Activated CD4-positive, alpha-beta T cell treated with anti-CD3 and anti-CD28 coated beads for 24 hours (primary cell): ENCODE results near the gene EXOC5.
A peak's percentile ranks its signal among the peaks of the same experiment; 100 is the strongest.

Experiments
- DNase-seq, 2 donors: peaks; one replicate each; pipeline ENCODE4 v3.0.0-alpha.2; 2020; ENCODE audit warnings: low read depth in 2 of 2

EXOC5 gene, protein sequence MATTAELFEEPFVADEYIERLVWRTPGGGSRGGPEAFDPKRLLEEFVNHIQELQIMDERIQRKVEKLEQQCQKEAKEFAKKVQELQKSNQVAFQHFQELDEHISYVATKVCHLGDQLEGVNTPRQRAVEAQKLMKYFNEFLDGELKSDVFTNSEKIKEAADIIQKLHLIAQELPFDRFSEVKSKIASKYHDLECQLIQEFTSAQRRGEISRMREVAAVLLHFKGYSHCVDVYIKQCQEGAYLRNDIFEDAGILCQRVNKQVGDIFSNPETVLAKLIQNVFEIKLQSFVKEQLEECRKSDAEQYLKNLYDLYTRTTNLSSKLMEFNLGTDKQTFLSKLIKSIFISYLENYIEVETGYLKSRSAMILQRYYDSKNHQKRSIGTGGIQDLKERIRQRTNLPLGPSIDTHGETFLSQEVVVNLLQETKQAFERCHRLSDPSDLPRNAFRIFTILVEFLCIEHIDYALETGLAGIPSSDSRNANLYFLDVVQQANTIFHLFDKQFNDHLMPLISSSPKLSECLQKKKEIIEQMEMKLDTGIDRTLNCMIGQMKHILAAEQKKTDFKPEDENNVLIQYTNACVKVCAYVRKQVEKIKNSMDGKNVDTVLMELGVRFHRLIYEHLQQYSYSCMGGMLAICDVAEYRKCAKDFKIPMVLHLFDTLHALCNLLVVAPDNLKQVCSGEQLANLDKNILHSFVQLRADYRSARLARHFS

DNA sequence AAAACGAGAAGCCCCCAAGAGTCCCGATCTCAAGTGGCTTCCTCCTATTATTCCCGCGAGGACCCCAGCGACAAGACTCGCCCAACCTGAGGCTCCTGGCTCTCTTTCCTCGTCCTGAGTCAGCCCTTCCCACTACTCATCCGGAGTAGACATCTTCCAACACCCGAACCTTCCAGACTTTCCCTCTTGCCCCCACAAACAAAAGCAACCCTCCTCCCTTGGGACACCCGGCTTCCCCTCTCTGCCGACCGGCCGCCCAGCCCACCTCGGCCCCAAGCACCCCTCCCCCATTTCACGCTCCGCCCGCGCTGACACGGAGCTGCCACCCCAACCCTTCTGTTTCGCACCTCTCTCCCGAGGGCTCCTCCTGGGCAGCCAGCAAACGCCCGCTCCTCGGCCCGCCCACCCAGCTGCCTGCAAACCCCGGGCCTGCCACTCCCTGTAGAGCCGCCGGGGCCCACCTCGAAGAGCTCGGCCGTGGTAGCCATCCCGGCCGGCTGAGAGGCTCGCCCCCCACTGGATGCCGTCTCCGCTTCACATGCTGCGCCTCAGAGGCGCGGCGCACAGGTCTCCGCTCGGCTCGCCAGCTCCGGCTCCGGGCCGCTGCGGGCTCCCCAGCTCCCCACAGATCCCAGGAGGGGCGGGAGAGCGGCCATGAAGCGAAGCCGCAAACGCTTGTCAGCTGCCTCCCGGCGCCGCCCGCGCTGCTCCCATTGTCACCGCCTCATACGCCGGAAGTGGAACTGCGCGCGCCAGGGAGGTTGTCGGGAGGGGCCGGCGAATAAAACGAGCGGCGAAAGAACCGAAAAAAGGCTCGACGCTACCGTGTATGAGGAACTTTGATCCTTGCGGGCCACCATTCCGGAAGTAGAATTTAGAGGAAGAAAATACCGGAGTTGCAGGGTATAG, at the start of gene EXOC5, which contains the start of gene AP5M1:
Gene EXOC5 (minus strand): TSS at position 745 of the 909 bp plus-strand sequence. CDS start 257 bp downstream, at position 488.
Gene AP5M1 (plus strand): TSS at position 811 of the 909 bp plus-strand sequence. CDS start 344 bp downstream, outside the sequence.
- DNase-seq = peak; percentile 80 to 83

DNA sequence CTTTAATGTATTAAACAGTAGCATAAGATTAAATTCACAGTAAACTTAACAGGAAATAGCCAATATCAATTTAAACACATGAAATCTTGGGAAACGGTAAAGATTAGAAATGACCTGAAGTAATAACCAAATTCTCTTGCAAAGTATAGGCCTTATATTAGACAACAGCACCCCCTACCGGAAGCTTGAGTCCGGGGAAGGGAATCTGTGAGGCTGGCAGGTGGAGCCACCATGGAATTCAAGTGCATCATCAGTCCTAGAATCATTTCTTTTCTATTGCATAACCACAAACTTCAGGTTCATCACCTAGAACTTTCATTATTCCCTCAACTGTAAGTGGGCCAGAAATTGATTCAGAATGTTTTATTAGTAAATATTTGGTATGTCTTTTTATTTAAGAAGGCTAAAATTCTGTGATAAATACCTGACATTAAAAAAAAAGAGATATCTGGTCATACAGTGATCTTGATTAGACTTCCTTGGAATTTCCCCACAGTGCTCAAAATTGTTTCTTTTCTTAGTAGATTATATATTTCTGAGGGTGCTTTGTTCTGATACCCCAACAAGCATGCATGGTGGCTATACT, 48.6 kb upstream of the EXOC5 start:
- peak; percentile 40 to 69 for DNase-seq

DNA sequence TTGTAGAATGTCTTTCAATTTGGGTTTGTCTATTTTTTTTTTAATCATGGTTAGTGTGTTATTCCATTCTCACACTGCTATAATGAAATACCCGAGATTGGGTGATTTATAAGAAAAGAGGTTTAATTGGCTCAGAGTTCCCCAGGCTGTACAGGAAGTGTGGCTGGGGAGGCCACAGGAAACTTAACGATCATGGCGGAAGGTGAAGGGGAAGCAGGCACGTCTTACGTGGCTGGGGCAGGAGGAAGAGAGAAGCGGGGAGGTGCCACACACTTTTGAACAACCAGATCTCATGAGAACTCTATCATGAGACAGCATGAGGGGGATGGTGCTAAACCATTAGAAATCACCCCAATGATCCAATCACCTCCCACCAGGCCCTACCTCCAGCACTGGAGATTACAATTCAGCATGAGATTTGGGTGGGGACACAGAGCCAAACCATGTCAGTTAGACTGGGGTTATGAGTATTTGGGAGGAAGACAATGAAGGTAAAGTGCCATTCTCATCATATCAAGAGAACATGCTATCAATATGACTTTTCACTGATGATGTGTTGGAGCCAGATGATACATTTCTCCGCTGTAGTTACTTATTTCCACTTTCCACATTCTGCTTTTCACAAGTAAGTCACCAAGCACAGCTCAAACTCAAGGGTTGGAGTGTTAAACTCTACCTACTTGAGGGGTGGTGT, 45.8 kb upstream of the EXOC5 start:
- no peak for DNase-seq

DNA sequence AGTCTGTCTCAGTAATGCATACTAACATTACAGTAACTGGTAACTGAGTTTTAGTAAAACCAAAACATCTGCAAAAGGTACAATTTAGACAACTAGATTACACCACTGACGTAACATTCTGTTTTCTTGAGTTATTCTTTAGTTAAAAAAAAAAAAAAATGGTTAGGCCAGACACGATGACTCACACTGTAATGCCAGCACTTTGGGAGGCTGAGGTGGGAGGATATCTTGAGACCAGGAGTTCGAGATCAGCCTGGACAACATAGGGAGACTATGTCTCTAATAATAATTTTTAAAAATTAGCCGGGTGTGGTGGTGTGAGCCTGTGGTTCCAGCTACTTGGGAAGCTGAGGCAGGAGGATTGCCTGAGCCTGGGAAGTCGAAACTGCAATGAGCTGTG, 34.2 kb upstream of the EXOC5 start:
- DNase-seq = no peak

DNA sequence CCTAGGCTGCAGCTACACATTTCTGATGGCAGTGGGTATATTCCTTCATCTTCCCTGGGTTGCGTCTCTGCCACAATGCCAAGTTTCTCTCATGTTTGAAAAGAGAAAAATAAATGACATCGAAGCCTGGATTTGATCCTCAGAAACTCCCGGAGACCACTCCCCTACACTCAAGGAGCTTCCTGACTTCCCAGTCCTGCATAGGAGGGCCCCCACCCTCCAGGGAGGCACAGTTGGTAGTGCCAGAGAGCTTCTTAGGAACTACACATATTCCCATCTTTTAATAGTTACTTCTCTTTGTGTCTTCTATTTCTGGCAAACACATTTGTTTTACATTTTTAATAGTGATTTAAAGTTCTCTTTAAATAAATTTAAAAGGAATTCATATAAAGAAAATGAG, 30.8 kb upstream of the EXOC5 start:
- no peak for DNase-seq

DNA sequence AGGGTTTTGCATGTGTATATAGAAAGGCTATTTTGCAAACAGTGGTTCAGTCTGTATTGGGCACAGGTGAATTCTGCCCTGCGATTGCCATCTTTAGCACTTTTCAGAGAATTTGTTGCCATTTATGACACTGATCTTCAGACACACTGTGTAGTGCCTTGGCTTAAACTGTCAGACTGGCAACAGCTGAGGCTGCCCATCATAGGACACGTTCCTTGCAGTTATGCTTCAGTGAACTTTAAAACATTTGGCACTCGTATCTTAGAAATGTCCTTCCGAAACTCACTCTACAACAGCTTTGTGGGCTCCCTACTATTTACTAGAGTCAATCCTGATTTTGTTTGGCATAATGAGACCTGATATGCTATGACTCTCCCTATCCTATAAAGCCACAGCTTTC, 29.1 kb upstream of the EXOC5 start:
- no peak for DNase-seq

DNA sequence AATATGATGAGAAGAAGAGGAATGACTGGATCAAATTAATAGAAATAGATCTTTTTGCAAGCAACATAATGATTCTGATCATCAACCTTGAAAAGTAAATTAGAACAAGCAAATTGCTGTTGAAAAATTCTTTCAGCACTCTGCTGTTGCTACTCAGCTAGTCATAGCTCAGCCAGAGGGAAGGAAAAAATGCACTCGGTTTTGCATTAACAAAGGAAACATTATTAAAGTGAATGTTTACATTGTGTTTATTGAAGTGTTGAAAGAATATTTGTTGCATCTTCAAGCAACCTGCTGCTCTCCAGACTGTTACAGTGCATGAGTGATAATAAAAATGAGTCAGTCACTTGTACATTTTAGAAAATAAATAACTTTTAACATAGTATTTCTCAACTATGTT, 26.5 kb upstream of the EXOC5 start:
- DNase-seq = no peak

DNA sequence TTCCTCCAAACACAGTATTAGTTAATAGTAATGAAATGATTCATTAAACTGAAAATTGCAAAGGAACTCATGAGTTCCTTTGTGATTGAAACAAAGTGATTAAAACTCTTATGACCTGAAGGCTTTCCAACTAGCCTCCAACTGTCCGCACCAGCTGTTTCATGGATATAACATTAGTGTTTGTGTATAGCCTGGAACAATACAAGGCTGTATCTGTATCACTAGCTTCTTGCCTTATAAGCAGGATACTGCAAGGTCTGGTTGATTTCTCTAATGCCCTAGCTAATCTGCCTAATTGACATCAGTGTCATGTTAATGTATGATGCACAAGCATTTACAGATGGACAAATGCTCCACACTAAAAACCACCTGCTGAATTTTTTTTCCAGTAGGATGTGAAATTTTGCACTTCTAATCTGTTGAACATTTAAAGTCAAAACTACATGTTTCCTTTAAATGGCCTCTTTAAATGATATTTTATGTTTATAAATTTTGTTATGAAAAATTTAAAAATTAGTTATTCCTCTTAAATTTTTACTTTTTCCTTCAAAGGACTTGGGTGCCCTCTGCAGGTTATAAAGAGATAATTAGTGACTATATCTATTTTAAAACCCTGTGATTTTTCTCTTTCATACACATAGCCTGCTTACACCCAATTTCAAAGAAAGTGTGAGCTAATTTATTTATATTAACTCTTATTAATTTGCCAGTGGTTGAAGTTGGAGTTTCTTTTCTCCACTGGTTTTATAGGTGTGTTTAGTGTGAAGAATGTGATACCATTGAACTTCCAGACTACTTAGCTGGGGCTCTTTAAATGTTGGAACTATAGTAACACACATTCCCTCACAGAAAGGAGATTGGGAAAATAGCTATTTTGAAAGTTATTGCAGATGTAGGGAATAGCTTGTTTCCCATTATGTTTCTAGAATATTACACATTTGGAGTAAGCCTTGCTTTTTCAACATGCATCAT, 25.4 kb upstream of the EXOC5 start:
- no peak for DNase-seq

DNA sequence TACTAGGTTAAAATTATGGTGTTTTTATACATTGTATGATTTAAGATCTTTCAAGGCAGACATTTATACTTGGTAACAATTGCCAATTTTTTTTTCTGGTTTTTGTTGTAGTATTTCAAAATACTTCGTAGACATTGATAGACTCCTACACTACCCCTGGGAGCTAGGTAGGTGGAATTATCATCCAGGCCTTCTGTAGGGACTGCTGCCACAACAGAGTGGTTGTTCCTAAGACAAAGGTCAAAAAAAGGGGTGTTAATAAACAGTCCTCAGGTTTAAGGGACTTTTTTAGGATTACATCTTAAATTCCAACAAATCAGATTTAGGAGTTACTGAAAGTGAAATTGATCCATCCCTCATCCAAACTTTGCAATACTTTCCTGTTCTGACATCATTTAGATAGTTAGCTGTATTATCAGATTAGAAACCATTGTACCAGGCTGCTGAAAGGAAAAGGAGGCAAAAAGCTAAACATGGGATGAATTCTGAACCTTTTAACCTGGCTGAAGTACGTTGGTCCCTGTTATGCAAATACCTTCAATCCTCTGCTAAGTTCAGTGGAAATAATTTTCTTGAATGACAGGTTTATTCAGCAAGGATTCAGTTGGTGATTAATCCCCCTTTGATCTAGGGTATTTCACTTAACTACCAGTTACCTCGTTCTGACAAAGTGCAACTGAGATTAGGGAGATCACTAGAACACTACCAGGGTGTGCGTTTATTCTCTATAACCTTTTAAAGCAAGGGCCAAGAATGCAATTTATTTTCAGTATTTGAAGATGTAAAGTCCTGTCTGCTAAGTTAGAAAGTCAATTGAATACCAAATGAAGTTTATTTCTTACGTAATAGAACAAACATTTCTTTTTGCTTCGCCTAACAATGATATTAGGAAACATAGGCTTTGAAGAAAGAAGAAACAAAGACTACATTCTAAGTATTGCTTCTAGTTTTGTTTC, 23.3 kb upstream of the EXOC5 start:
- DNase-seq = no peak

DNA sequence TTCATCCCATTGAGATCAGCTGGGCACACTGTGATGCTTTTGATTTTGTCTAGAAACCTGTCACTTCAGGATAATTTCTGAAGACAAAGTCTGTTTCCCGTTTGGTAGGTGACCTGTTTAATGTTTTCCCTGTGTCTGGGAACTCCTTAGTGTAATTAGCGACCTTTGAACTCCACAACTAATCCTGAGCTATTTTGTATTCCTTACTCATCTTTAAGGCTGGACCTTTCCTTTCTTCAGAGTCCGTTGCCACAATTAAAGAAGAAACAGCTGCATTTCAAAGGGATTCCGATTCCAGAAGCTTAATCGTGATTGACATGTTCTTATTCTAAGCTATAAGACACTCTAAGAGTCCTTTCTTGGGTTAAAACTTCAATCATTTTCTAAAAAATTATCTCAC, 22.0 kb upstream of the EXOC5 start:
- DNase-seq = no peak

DNA sequence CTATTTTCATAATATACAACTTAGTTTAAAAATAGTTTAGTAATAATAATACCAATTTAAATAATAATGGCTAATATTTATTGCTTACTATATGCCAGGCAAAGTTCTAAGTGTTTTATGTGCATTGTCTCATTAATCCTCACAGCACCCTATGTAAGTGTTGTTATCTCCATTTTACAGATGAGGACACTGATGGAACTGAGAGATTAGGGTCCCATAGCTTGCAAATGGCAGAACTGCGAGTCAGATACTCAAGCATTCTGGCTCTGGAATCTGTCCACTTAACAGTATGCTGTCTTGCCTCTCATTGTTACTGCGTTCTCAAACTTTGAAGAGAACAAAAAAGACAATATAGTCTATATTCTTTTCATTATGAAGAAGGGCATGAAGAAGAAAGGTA, 19.0 kb upstream of the EXOC5 start:
- no peak for DNase-seq

DNA sequence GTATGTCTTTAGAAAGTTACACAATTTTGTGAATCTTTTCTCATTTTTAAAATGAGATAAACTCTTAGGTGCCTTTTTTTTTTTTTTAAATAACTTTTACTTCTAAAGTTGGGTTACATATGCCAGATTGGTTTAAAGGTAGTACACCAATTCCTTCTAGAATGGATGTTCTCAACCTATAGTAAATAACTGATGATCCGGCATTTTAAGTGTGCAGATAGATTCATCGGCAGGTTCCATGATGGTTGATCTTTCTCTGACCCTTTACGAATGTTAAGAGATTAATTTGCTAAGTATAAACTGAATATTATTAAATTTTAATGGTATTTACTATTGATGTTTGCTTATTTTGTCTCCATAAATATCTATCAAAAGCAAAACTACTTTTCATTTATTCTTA, 8.4 kb upstream of the EXOC5 start:
- DNase-seq = no peak

DNA sequence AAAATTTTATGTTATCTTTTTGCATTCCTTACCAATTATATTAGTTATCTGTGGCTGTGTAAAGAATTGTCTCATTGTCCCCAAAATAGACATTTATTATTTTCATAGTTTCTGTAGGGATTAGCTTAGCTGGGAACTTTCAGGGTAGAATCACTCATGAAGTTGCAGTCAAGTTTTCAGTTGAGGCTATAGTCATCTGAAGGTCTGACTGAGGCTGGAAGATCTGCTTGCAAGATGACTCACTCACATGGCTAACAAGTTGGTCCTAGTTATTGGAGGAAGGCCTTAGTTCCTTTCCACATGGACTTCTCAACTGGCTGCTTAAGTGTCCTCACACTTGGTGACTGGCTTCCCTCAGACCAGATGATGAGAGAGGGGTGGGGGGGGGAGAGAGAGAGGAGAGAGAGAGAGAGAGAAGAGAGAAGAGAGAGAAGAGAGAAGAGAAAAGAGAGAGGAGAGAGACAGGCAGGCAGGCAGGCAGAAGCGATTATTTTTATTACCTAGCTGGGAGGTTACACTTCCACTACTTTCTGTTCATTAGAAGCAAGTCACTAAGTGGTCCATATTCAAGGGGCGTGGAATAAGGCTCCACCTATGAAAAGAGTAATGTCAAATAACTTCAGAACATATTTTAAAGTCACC, 6.4 kb upstream of the EXOC5 start:
- no peak for DNase-seq

DNA sequence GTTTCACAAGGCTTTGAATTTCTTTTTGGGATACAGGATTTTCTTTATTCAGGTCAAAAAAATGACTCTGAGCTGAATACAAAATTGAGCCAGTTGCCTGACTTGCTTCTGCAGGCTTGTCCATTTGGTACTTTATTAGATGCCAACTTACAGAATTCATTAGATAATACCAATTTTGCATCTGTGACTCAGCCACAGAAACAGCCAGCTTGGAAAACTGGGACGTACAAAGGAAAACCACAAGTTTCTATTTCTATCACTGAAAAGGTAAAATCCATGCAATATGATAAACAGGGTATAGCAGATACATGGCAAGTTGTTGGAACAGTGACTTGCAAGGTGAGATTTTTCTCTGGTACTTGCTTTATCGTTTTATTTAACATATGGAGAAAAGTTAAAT, 5.8 kb upstream of the EXOC5 start:
- DNase-seq = no peak

DNA sequence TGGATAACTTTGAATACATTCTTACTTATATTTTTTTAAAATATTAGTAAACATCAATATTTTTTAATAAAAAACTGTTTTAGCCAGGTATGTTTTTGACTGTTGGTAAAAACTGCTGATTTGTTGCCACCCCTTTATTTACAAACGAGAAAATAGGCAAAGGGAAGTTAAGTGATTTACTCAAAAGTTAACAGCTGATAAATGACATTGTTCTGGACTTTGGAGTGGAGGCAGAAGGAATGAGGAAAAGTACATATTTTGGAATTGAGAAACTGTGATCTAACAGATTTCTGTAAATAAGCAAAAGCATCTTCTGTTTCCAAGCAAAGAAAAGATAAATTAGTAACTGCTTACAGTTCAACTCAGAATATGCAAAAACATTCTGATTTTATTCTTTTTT, 4.5 kb upstream of the EXOC5 start:
- no peak for DNase-seq

DNA sequence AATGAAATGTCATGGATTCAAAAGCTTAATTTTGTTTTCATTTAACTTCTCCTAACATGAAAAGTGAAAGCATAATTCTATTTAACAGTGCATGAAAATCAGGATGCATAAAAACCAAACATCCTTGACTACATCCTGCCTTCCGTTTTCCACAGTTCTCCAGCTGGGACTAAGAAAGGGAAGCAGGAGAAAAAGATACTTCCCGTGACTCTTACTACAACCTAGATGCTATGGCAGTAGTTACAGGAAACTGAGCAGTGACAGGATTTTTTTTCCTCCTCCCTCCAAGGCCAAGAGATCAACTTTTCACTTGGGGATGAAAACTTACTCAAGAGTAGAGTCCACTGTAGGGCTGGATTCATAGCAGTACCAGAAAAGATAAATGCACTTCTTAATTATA, 2.6 kb downstream of the EXOC5 start:
- no peak for DNase-seq

DNA sequence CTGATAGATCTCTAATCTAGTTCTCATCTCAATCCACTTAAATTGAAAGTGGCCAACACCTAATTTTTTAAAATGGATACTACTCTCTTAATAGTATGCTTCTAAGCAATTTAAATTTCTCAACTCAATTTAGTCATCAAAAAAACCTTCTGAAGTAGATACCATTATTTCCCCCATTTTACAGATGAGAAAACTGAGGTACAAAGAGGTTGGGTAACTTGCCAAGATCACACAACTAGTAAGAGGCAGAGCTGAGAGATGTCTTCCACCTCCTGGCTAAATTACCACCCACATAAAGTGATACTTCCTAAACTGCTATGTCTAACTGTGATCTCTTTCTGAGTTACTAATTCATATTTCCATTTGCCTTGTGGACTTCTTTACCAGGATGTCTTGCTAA, 6.6 kb downstream of the EXOC5 start:
- no peak for DNase-seq

DNA sequence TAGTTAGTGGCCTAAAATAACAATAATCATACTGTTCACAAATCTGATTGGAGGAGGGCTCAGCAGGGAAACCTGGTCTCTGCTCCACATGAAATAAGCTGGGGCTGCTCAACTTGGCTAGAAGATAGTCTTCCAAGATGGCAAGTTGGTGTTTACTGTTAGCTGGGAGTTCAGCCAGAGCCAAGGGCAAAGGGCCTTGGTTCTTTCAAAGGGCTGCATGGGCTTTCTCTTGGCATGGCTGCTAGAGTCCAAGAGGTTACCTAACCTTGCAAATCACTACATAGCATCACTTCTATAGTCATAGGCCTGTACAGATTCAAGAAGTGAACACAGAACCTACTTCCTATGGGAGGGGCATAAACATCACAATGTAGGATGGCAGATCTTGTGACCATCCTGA, 7.1 kb downstream of the EXOC5 start:
- no peak for DNase-seq
